ENCODE results near the gene ASPA.

GRCh38 chr17:3551189-3551588, 75.4 kb downstream of the ASPA start:
- no peak for TF ChIP-seq POLR2A (IDR thresholded peaks at IDR 0.05; ENCODE audit: low read length)
- no peak for TF ChIP-seq GATA1 (IDR thresholded peaks at IDR 0.05; ENCODE audit: low read depth, low read length)
